Smooth muscle cell (in vitro differentiated cells): Measurements from ENCODE around the gene AKAP12. TPM values are rescaled to one million over a fixed set of nuclear protein-coding genes. Genes with fewer than 3 reads are reported as not detected.

Source experiments
- DNase-seq: peaks from one replicate; lab custom pipeline; 2025; ENCODE audit not compliant: unreplicated experiment; lab: John Stamatoyannopoulos, UW
- H2AFZ ChIP-seq: fragments of 200-600 bp; sonication (generic); 2 replicates; pipeline ENCODE4 v1.6.0; 2016; ENCODE audit warnings: antibody characterized with exemption, low read depth, mild to moderate bottlenecking
- H3F3A ChIP-seq: fragments of 200-600 bp; sonication (generic); 2 replicates; pipeline ENCODE4 v1.6.0; 2017; ENCODE audit warnings: antibody characterized with exemption, low read depth
- H3K27ac ChIP-seq: fragments of 200-600 bp; sonication (generic); 2 replicates; pipeline ENCODE4 v1.5.1; 2016; ENCODE audit warnings: low read depth, mild to moderate bottlenecking
- H3K27me3 ChIP-seq: fragments of 200-600 bp; sonication (generic); 2 replicates; pipeline ENCODE4 v1.6.1; 2016; ENCODE audit warnings: low read depth, mild to moderate bottlenecking
- H3K36me3 ChIP-seq: fragments of 200-600 bp; sonication (generic); 2 replicates; pipeline ENCODE4 v1.5.1; 2016; ENCODE audit warnings: low read depth
- H3K4me1 ChIP-seq: fragments of 200-600 bp; sonication (generic); 2 replicates; pipeline ENCODE4 v1.5.1; 2016; ENCODE audit warnings: low read depth
- H3K4me2 ChIP-seq: fragments of 200-600 bp; sonication (generic); 2 replicates; pipeline ENCODE4 v1.6.0; 2016; ENCODE audit warnings: mild to moderate bottlenecking
- H3K4me3 ChIP-seq: fragments of 200-600 bp; sonication (generic); 2 replicates; pipeline ENCODE4 v1.5.1; 2016; ENCODE audit warnings: mild to moderate bottlenecking
- H3K79me2 ChIP-seq: fragments of 200-600 bp; sonication (generic); 2 replicates; pipeline ENCODE4 v1.6.0; 2016; ENCODE audit warnings: low read depth, mild to moderate bottlenecking
- H3K9ac ChIP-seq: fragments of 200-600 bp; sonication (generic); 2 replicates; pipeline ENCODE4 v1.6.0; 2016; ENCODE audit warnings: low read depth
- H3K9me3 ChIP-seq: fragments of 200-600 bp; sonication (generic); replicated peaks from 2 replicates; pipeline ENCODE4 v1.5.1; 2016; ENCODE audit warnings: low read depth
- H4K20me1 ChIP-seq: fragments of 200-600 bp; sonication (generic); 2 replicates; pipeline ENCODE4 v1.6.0; 2016; ENCODE audit warnings: low read depth
- CTCF ChIP-seq: fragments of 200-600 bp; sonication (generic); IDR thresholded peaks from 2 replicates; pipeline ENCODE4 v1.5.1; 2017; ENCODE audit warnings: borderline replicate concordance, mild to moderate bottlenecking, antibody characterized with exemption; ENCODE audit not compliant: insufficient read depth, poor library complexity, severe bottlenecking
- WGBS: methylation state at CpG from one replicate; pipeline ENCODE4 v1.1.7; 2016; ENCODE audit warnings: low lambda C conversion rate; 5-methylcytosine and 5-hydroxymethylcytosine counted together
- polyA plus RNA-seq: library from polyadenylated mRNA; unstranded; fragments of >200 nt; fragmentation: Nextera tagmentation; extraction: Ambion mirVana; gene quantifications from 2 replicates; pipeline ENCODE4 v1.2.1, GENCODE V29; 2016
- total RNA-seq: library from RNA; depleted of rRNA; stranded (reverse); fragments of >200 nt; gene quantifications from 2 replicates; pipeline ENCODE4 v1.2.3, GENCODE V29; 2014

The AKAP12 gene
- total and polyA plus RNA-seq, 2 experiments from 2014 or later = 10.7 to 13.3 TPM

DNA sequence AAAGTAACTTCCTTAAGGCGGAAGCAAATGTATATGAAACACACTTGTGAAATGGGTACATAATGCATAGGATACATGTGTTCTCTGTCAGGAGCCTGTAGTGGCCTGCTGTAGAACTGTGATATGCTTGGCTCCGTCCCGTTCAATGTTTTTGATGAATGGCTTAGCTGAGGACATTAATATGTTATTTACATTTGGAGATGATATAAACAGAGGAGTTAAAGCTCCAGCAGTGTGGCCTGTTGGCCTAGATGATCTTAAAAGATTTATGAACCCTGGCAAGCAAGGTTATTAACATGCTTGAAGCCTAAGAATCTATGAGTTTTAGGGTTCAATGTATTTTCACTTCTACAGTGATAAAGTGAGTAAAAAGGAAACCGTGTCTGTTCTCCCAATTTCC lies 59.2 kb downstream of the AKAP12 start:
- no peak for DNase-seq
- H3K79me2 ChIP-seq = no peaks in the 10 kb centered on the region
- H3K27me3 ChIP-seq = no peaks in the 10 kb centered on the region
- H2AFZ ChIP-seq = no peak overlapping the region
- H4K20me1 ChIP-seq = no peaks in the 10 kb centered on the region
- TF ChIP-seq CTCF = no peak
- no peaks in the 10 kb centered on the region for H3F3A ChIP-seq
- H3K9ac ChIP-seq = no peak overlapping the region
- no peak overlapping the region for H3K4me2 ChIP-seq
- 86% methylated on average over 4 of the region's 4 CpGs for WGBS
- no peaks in the 10 kb centered on the region for H3K4me1 ChIP-seq
- H3K4me3 ChIP-seq = no peak overlapping the region
- H3K9me3 ChIP-seq = no peaks in the 10 kb centered on the region
- no peak overlapping the region for H3K27ac ChIP-seq
- no peaks in the 10 kb centered on the region for H3K36me3 ChIP-seq

DNA sequence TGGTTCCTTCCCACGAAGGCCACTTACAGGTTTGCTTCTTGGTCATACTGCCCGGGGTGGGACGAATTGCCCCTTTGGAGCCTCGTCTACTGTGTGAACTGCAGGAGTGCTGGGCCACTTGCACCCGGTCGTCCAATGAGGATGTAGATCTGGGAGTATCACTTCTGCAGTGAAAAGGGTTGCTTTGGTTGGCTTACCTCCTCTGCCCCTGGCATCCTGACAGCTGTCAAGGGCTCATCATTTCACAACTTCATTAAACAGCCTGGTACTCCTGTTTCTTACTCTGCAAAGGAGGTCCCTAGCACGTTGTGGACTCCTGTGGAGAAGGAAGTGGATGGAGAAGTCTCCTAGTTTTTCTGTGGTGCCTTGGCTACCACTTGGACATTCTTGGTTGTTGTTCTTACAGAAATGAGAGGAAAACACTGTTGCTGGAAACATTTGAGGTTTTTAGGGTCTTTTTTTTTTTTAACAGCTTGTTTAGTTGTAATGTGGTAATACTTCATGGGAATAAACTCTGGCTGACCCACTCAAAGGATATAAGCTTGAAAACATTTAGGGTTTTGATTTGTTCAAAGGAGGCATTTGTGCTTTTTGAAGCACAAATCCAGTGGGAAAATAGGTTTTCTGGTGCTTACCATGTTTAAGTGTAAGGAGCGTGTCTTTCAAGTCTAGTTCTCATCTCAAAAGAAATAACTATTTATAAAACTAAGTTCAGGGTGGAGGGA lies 60.7 kb downstream of the AKAP12 start:
- H3K9ac ChIP-seq = no peak overlapping the region

DNA sequence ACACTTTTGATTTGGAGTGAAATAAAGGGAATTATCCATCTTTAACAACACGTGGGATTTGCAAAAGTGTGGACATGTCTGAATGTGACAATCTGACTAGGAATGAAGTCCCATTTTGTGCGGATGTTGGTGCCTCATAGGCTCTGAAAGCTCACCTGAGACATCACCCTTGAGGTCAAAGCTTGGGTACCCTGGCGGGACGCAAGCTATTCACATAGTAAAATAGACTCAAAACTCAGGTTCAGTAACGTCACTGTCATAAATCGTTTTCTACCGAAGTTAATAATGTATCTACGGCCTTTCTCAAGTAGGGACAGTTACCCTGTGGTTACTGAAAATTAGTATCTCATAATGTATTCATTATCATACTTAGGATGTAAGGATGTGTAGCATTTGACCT lies 61.8 kb downstream of the AKAP12 start:
- DNase-seq = no peak
- Histone ChIP-seq H3F3A (no peaks in the 10 kb centered on the region), H4K20me1 (no peaks in the 10 kb centered on the region), H3K79me2 (no peaks in the 10 kb centered on the region), H3K4me2 (no peak overlapping the region), H2AFZ (no peak overlapping the region), H3K27me3 (no peaks in the 10 kb centered on the region), H3K4me1 (no peaks in the 10 kb centered on the region), H3K4me3 (no peak overlapping the region), H3K36me3 (no peaks in the 10 kb centered on the region), H3K9me3 (no peaks in the 10 kb centered on the region), H3K27ac (no peak overlapping the region), H3K9ac (no peak overlapping the region)
- WGBS = 83% methylated on average over 8 of the region's 8 CpGs
- TF ChIP-seq CTCF = no peak

More for the DNA sequence above, 60.7 kb downstream of the AKAP12 start:
- no peaks in the 10 kb centered on the region for H3F3A ChIP-seq
- no peak overlapping the region for H2AFZ ChIP-seq
- no peaks in the 10 kb centered on the region for H3K4me1 ChIP-seq
- no peaks in the 10 kb centered on the region for H3K79me2 ChIP-seq
- no peaks in the 10 kb centered on the region for H4K20me1 ChIP-seq
- no peaks in the 10 kb centered on the region for H3K36me3 ChIP-seq
- 96% methylated on average over 8 of the region's 8 CpGs for WGBS
- no peak for DNase-seq
- no peaks in the 10 kb centered on the region for H3K9me3 ChIP-seq
- H3K4me2 ChIP-seq = no peak overlapping the region
- no peak overlapping the region for H3K4me3 ChIP-seq
- TF ChIP-seq CTCF = no peak
- no peak overlapping the region for H3K27ac ChIP-seq
- no peaks in the 10 kb centered on the region for H3K27me3 ChIP-seq

DNA sequence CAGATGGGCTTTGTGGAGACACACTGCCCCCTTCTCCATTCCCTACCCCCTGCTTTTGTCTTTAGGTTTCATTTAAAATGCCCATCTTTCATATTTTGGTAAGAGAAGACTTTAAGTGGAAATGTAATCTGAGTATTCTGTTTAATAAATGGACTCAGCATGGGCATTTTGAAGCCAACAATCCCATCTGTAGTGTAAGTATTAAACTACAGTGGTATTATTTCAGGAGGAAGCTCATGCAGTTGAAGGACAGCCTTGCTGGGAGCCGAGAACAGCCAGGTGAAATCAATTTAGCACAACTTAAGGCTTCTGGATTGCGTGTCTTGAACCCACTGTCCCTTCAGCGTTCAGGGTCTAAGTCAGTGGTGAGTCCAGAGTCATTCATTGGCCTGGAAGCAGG lies 63.5 kb downstream of the AKAP12 start:
- Histone ChIP-seq H4K20me1 (no peaks in the 10 kb centered on the region), H3K9ac (no peak overlapping the region)

More for the DNA sequence above, 63.5 kb downstream of the AKAP12 start:
- TF ChIP-seq CTCF = no peak
- no peak for DNase-seq
- H3K27ac ChIP-seq = no peak overlapping the region
- H3K36me3 ChIP-seq = no peaks in the 10 kb centered on the region
- H3K4me1 ChIP-seq = no peaks in the 10 kb centered on the region
- WGBS = 97% methylated on average over 3 of the region's 3 CpGs
- H3K4me2 ChIP-seq = no peak overlapping the region
- no peak overlapping the region for H3K4me3 ChIP-seq
- no peaks in the 10 kb centered on the region for H3K27me3 ChIP-seq
- H2AFZ ChIP-seq = no peak overlapping the region
- H3F3A ChIP-seq = no peaks in the 10 kb centered on the region
- H3K79me2 ChIP-seq = no peaks in the 10 kb centered on the region
- no peaks in the 10 kb centered on the region for H3K9me3 ChIP-seq
